Neural cell (in vitro differentiated cells): ENCODE data around the gene RARRES1. TPM values are rescaled to one million over a fixed set of nuclear protein-coding genes. Genes with fewer than 3 reads are reported as not detected.

Experiments
- H2AFZ ChIP-seq: fragments of 200-600, 300-800 bp; sonication (generic), shearing (Covaris generic); 2 replicates; pipeline ENCODE4 v1.6.0; 2014; ENCODE audit warnings: low read depth, mild to moderate bottlenecking, antibody characterized with exemption, low read length, moderate library complexity
- H3F3A ChIP-seq: fragments of 200-600 bp; shearing (Covaris generic); 2 replicates; pipeline ENCODE4 v1.6.1; 2016; ENCODE audit warnings: mild to moderate bottlenecking, moderate library complexity, mixed read lengths, antibody characterized with exemption, low read length; ENCODE audit not compliant: insufficient read depth, poor library complexity, severe bottlenecking
- H3K27ac ChIP-seq: fragments of 200-600, 300-800 bp; sonication (generic), shearing (Covaris generic); 2 replicates; pipeline ENCODE4 v1.5.1; 2014; ENCODE audit warnings: mild to moderate bottlenecking, low read length, moderate library complexity
- H3K27me3 ChIP-seq: fragments of 300-800, 200-600 bp; sonication (generic), shearing (Covaris generic); 2 replicates; pipeline ENCODE4 v1.6.0; 2014; ENCODE audit warnings: mild to moderate bottlenecking, low read depth, low read length, moderate library complexity; ENCODE audit not compliant: insufficient read depth
- H3K36me3 ChIP-seq: fragments of 300-800, 200-600 bp; sonication (generic), shearing (Covaris generic); 2 replicates; pipeline ENCODE4 v1.5.1; 2014; ENCODE audit warnings: mild to moderate bottlenecking, antibody characterized with exemption, low read length, moderate library complexity; ENCODE audit not compliant: insufficient read depth
- H3K4me2 ChIP-seq: fragments of 300-800, 200-600 bp; sonication (generic), shearing (Covaris generic); 2 replicates; pipeline ENCODE4 v1.6.0; 2014; ENCODE audit warnings: mild to moderate bottlenecking, low read length
- H3K4me3 ChIP-seq: fragments of 300-800, 200-600 bp; sonication (generic), shearing (Covaris generic); 2 replicates; pipeline ENCODE4 v1.5.1; 2014; ENCODE audit warnings: mild to moderate bottlenecking, low read length, moderate library complexity
- H3K79me2 ChIP-seq: fragments of 200-600 bp; shearing (Covaris generic); replicated peaks from 2 replicates; pipeline ENCODE4 v1.6.0; 2014; ENCODE audit warnings: mild to moderate bottlenecking, low read length, moderate library complexity; ENCODE audit not compliant: insufficient read depth
- H3K9ac ChIP-seq: fragments of 300-800, 200-600 bp; sonication (generic), shearing (Covaris generic); 2 replicates; pipeline ENCODE4 v1.6.1; 2016; ENCODE audit warnings: mild to moderate bottlenecking, low read length, mixed read lengths
- H3K9me2 ChIP-seq: fragments of 200-600 bp; shearing (Covaris generic); 2 replicates; pipeline ENCODE4 v1.6.1; 2016; ENCODE audit warnings: mild to moderate bottlenecking, low read length, mixed read lengths; ENCODE audit not compliant: insufficient read depth
- H3K9me3 ChIP-seq: fragments of 200-600, 300-800 bp; sonication (generic), shearing (Covaris generic); 2 replicates; pipeline ENCODE4 v1.6.1; 2016; ENCODE audit warnings: mild to moderate bottlenecking, mixed run types, low read length, moderate library complexity, mixed read lengths
- H4K20me1 ChIP-seq: fragments of 200-600 bp; shearing (Covaris generic); 2 replicates; pipeline ENCODE4 v1.6.1; 2016; ENCODE audit warnings: mild to moderate bottlenecking, mixed run types; ENCODE audit not compliant: insufficient read depth
- CTCF ChIP-seq: fragments of 450-650 bp; IDR thresholded peaks from 2 replicates; pipeline ENCODE4 v1.5.1; 2014; ENCODE audit warnings: antibody characterized with exemption, mild to moderate bottlenecking, moderate library complexity; ENCODE audit not compliant: poor library complexity, severe bottlenecking
- EP300 ChIP-seq: fragments of 450-650 bp; conservative IDR thresholded peaks from 2 replicates; pipeline ENCODE4 v1.6.1; 2014; ENCODE audit warnings: antibody characterized with exemption, mild to moderate bottlenecking, moderate library complexity; ENCODE audit not compliant: poor library complexity, severe bottlenecking
- EZH2 ChIP-seq: fragments of 200-600, 300-800 bp; shearing (Covaris generic), sonication (generic); IDR thresholded peaks from 2 replicates; pipeline ENCODE4 v1.6.1; 2014; ENCODE audit warnings: antibody characterized with exemption, low read length, borderline replicate concordance, mild to moderate bottlenecking; ENCODE audit not compliant: insufficient read depth, poor library complexity, severe bottlenecking
- MXI1 ChIP-seq: fragments of 450-650 bp; conservative IDR thresholded peaks from 2 replicates; pipeline ENCODE4 v1.6.1; 2014; ENCODE audit warnings: antibody characterized with exemption, mild to moderate bottlenecking; ENCODE audit not compliant: poor library complexity, severe bottlenecking
- POLR2AphosphoS5 ChIP-seq: IDR thresholded peaks from 2 replicates; pipeline ENCODE4 v1.6.1; 2012
- RAD21 ChIP-seq: fragments of 450-650 bp; conservative IDR thresholded peaks from 2 replicates; pipeline ENCODE4 v1.6.1; 2014; ENCODE audit warnings: antibody characterized with exemption, mild to moderate bottlenecking, moderate library complexity
- SMC3 ChIP-seq: fragments of 450-650 bp; conservative IDR thresholded peaks from 2 replicates; pipeline ENCODE4 v1.6.1; 2014; ENCODE audit warnings: antibody characterized with exemption, mild to moderate bottlenecking, moderate library complexity; ENCODE audit not compliant: poor library complexity
- TAF1 ChIP-seq: IDR thresholded peaks from 2 replicates; pipeline ENCODE4 v1.6.1; 2012; ENCODE audit warnings: low read depth
- polyA plus RNA-seq: library from polyadenylated mRNA; depleted of rRNA; stranded (reverse); fragments of >200 nt; gene quantifications from 2 replicates; pipeline ENCODE4 v1.2.3, GENCODE V29; 2014
- TF ChIP-seq, protein P1 (sequence below): IDR thresholded peaks from 2 replicates; pipeline ENCODE4 v1.6.1; 2012; ENCODE audit warnings: borderline replicate concordance

Gene RARRES1
- polyA plus RNA-seq, 1 donor from 2014 or later = not detected

DNA sequence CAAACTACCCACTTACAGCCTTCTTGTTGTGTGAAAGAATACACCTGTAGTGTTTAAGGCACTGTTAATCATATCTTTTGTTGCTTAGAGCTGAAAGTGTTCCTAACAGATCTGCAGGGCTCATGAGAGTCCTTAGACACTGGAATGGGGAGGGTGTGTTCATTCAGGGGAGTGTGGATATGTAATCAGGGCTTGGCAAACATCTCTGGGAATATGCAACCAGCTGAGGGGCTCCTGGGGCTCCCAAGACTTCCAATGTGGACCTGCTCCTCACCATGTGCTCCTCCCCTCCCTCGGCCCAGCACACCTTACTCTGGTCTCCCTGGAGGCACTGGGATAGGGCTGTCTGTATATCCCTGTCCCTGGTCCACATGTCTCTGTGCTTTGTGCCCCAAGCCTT, 39.3 kb upstream of the RARRES1 start:
- Histone ChIP-seq H3K79me2 (no peaks in the 10 kb centered on the region), H3K36me3 (no peaks in the 10 kb centered on the region), H3K9ac (no peak overlapping the region), H3K9me2 (no peaks in the 10 kb centered on the region), H4K20me1 (no peaks in the 10 kb centered on the region), H2AFZ (no peak overlapping the region), H3K4me3 (no peak overlapping the region), H3K9me3 (no peaks in the 10 kb centered on the region), H3K27me3 (no peaks in the 10 kb centered on the region), H3K27ac (no peak overlapping the region), H3F3A (no peaks in the 10 kb centered on the region), H3K4me2 (no peak overlapping the region)
- TF ChIP-seq CTCF = no peak
- TF ChIP-seq SMC3 = no peak
- TF ChIP-seq EZH2 = no peak
- no peak for TF ChIP-seq MXI1
- TF ChIP-seq TAF1 = no peak
- TF ChIP-seq RAD21 = no peak
- TF ChIP-seq, protein P1, sequence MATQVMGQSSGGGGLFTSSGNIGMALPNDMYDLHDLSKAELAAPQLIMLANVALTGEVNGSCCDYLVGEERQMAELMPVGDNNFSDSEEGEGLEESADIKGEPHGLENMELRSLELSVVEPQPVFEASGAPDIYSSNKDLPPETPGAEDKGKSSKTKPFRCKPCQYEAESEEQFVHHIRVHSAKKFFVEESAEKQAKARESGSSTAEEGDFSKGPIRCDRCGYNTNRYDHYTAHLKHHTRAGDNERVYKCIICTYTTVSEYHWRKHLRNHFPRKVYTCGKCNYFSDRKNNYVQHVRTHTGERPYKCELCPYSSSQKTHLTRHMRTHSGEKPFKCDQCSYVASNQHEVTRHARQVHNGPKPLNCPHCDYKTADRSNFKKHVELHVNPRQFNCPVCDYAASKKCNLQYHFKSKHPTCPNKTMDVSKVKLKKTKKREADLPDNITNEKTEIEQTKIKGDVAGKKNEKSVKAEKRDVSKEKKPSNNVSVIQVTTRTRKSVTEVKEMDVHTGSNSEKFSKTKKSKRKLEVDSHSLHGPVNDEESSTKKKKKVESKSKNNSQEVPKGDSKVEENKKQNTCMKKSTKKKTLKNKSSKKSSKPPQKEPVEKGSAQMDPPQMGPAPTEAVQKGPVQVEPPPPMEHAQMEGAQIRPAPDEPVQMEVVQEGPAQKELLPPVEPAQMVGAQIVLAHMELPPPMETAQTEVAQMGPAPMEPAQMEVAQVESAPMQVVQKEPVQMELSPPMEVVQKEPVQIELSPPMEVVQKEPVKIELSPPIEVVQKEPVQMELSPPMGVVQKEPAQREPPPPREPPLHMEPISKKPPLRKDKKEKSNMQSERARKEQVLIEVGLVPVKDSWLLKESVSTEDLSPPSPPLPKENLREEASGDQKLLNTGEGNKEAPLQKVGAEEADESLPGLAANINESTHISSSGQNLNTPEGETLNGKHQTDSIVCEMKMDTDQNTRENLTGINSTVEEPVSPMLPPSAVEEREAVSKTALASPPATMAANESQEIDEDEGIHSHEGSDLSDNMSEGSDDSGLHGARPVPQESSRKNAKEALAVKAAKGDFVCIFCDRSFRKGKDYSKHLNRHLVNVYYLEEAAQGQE = no peak
- no peak for TF ChIP-seq POLR2AphosphoS5
- TF ChIP-seq EP300 = no peak

DNA sequence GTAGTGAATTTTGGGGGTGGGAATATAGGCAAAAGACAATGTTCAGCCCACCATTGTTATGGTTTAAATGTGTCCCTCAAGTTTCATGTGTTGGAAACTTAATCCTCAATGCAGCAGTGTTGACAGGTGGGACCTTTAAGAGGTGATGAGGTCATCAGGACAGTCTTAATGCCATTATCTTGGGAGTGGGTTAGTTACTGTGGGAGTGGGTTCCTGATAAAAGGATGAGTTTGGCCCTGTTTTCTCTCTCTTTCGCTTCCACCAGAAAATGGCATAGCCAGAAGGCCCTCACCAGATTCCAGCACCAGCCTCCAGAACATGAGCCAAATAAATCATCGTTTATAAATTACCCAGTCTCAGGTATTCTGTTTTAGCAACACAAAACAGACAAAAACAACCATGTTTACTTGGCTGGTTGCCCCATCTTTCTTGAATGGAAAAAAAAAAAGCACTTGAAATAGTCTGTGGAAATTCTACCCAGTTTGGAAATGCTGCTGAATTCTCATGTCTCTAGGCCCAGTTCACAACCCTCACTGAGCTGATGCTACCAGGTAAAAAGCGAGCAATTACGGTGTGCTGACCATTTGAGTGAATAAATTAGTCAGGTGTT, 38.6 kb upstream of the RARRES1 start:
- Histone ChIP-seq H3K27me3 (no peaks in the 10 kb centered on the region), H3K4me3 (no peak overlapping the region), H3K36me3 (no peaks in the 10 kb centered on the region), H3K27ac (no peak overlapping the region), H3K9me3 (no peaks in the 10 kb centered on the region), H2AFZ (no peak overlapping the region), H3K9ac (no peak overlapping the region), H3K79me2 (no peaks in the 10 kb centered on the region), H3F3A (no peaks in the 10 kb centered on the region), H4K20me1 (no peaks in the 10 kb centered on the region), H3K4me2 (no peak overlapping the region), H3K9me2 (no peaks in the 10 kb centered on the region)
- TF ChIP-seq SMC3 (no peak), RAD21 (no peak), TAF1 (no peak), POLR2AphosphoS5 (no peak), EZH2 (no peak), CTCF (no peak), EP300 (no peak), MXI1 (no peak)
- TF ChIP-seq, protein P1 = no peak
